LNCaP clone FGC (cell line): ENCODE results near the gene PDE11A.

Experiments
- DNase-seq: peaks from one replicate; pipeline ENCODE4 v3.0.0-alpha.2; 2011; ENCODE audit warnings: low read depth
- H3K4me3 ChIP-seq: 2 replicates; pipeline ENCODE4 v1.5.1; 2011; ENCODE audit warnings: mild to moderate bottlenecking, low read depth, low read length, control low read depth
- TF ChIP-seq, protein P1 (sequence below): IDR thresholded peaks from 2 replicates; pipeline ENCODE4 v1.5.1; 2012; ENCODE audit warnings: mild to moderate bottlenecking; ENCODE audit not compliant: control insufficient read depth, insufficient read depth; ENCODE audit errors: extremely low read depth

PDE11A gene

GRCh38 chr2:177631680-177632079, 440.9 kb downstream of the PDE11A start:
- TF ChIP-seq, protein P1, sequence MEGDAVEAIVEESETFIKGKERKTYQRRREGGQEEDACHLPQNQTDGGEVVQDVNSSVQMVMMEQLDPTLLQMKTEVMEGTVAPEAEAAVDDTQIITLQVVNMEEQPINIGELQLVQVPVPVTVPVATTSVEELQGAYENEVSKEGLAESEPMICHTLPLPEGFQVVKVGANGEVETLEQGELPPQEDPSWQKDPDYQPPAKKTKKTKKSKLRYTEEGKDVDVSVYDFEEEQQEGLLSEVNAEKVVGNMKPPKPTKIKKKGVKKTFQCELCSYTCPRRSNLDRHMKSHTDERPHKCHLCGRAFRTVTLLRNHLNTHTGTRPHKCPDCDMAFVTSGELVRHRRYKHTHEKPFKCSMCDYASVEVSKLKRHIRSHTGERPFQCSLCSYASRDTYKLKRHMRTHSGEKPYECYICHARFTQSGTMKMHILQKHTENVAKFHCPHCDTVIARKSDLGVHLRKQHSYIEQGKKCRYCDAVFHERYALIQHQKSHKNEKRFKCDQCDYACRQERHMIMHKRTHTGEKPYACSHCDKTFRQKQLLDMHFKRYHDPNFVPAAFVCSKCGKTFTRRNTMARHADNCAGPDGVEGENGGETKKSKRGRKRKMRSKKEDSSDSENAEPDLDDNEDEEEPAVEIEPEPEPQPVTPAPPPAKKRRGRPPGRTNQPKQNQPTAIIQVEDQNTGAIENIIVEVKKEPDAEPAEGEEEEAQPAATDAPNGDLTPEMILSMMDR = no peak
- DNase-seq = no peak
- H3K4me3 ChIP-seq = no peak overlapping the region

- TF ChIP-seq, protein P1 = no peak
- no peak overlapping the region for H3K4me3 ChIP-seq
- DNase-seq = no peak
Measured at GRCh38 chr2:177629357-177630024, 443.1 kb downstream of the PDE11A start.

DNA sequence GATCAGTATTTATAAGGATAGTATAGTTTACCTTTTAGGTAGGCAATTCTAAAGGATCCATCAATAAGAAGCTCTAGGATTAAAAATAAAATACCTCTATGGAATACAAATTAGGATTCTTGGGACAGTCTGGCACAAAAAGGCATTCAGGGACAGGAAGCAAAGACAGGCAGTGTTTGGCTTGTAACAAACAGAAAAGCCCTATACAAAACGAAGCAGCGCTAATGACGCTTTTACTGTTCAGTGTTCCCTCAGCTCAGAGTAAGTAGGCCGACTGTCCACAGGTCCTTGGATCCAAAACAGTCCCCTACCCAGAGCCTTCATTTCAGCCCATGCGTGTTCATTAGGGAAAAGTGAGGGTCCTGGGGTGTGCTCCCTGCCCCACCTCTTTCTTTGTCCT, 443.7 kb downstream of the PDE11A start:
- no peak for DNase-seq
- TF ChIP-seq, protein P1 = no peak
- H3K4me3 ChIP-seq = no peak overlapping the region

DNA sequence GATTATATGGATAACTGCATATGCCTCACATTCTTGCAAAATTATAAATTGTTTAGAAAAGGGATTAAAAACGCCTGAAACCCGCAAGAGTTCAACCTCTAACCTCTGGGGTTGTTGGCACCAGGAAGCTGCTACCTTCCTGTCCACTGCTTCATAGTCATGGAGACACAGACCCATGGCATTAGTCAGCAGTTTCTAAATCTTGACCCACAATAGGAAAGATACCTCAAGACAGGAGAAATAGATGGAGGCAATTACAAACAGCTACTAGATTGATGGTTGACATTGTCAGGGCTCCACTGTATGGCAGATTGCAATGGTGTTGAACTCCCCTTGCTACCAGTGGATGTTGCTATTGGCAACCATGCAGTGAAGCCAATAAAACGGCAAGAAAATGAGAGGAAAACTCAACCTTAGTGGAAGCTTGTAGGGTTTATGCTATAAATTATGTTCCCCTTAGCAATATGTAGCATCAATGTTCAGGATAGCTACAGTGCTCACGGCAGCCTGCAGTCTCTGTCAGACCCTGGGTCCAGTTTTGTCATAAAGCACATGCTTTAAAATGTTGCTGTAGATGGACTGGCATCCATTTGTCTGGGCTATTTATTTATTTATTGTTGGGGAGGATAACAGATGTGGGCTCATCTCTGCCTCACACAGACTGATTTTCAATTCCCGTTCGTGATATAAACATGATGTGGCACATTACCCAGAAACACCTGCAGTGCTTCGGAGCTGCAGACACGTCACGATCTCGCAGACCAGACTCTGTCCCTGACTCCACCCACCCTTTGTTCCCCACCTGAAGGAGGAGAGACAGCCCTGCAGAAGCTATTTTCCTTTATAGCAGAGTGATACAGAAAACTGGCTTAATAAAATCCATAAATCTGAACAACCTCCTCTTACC, 446.6 kb downstream of the PDE11A start:
- TF ChIP-seq, protein P1 = no peak
- DNase-seq = no peak
- H3K4me3 ChIP-seq = no peak overlapping the region

DNA sequence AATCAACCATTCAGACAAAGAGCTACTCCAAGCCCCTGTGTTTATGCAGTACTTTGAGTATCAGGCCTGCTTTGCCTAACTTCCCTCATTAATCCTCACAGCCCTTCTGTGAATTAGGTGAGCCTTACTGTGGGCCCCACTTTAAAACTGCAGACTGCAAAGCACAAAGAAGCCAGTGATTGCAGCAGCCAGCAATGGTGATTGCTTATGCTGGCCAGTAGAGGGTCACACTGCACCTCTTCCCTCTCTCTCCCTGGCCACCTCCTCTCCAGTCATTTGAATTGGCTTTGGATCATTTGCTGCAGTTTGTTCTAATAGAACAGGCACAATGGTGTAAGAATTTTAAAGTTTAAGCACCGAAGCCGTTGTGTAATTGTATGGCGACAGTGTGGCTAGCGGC, 450.1 kb downstream of the PDE11A start:
- no peak overlapping the region for H3K4me3 ChIP-seq
- TF ChIP-seq, protein P1 = no peak
- DNase-seq = no peak

DNA sequence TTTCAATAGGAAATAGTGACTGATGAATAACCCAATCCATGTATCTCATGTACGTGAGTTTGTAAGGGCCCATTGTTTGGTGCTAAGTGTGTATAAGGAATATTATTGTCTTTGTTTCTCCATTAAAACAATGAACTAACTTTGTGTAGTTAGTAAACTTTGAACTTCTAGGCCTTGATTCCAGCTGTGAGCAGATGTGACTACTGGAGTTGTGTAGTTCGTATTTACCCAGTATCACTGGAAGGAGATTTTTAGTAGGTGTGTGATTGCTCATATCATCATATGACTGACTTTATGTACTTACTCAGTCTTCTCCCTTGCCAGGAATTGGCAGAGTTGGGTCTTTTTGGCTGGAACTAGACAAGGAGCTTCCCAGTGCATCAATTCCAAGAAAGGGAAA, 452.6 kb downstream of the PDE11A start:
- H3K4me3 ChIP-seq = no peak overlapping the region
- DNase-seq = no peak
- TF ChIP-seq, protein P1 = no peak
